Neural cell (in vitro differentiated cells): ENCODE measurements around the gene GRM6.

ENCODE experiments used
- EP300 ChIP-seq: fragments of 450-650 bp; conservative IDR thresholded peaks from 2 replicates; pipeline ENCODE4 v1.6.1; 2014; ENCODE audit warnings: antibody characterized with exemption, mild to moderate bottlenecking, moderate library complexity; ENCODE audit not compliant: poor library complexity, severe bottlenecking
- EZH2 ChIP-seq: fragments of 200-600, 300-800 bp; shearing (Covaris generic), sonication (generic); IDR thresholded peaks from 2 replicates; pipeline ENCODE4 v1.6.1; 2014; ENCODE audit warnings: antibody characterized with exemption, low read length, borderline replicate concordance, mild to moderate bottlenecking; ENCODE audit not compliant: insufficient read depth, poor library complexity, severe bottlenecking
- MXI1 ChIP-seq: fragments of 450-650 bp; conservative IDR thresholded peaks from 2 replicates; pipeline ENCODE4 v1.6.1; 2014; ENCODE audit warnings: antibody characterized with exemption, mild to moderate bottlenecking; ENCODE audit not compliant: poor library complexity, severe bottlenecking
- POLR2AphosphoS5 ChIP-seq: IDR thresholded peaks from 2 replicates; pipeline ENCODE4 v1.6.1; 2012
- RAD21 ChIP-seq: fragments of 450-650 bp; conservative IDR thresholded peaks from 2 replicates; pipeline ENCODE4 v1.6.1; 2014; ENCODE audit warnings: antibody characterized with exemption, mild to moderate bottlenecking, moderate library complexity
- SMC3 ChIP-seq: fragments of 450-650 bp; conservative IDR thresholded peaks from 2 replicates; pipeline ENCODE4 v1.6.1; 2014; ENCODE audit warnings: antibody characterized with exemption, mild to moderate bottlenecking, moderate library complexity; ENCODE audit not compliant: poor library complexity
- TAF1 ChIP-seq: IDR thresholded peaks from 2 replicates; pipeline ENCODE4 v1.6.1; 2012; ENCODE audit warnings: low read depth
- TF ChIP-seq, protein P1 (sequence below): fragments of 450-650 bp; IDR thresholded peaks from 2 replicates; pipeline ENCODE4 v1.5.1; 2014; ENCODE audit warnings: antibody characterized with exemption, mild to moderate bottlenecking, moderate library complexity; ENCODE audit not compliant: poor library complexity, severe bottlenecking
- TF ChIP-seq, protein P2 (sequence below): IDR thresholded peaks from 2 replicates; pipeline ENCODE4 v1.6.1; 2012; ENCODE audit warnings: borderline replicate concordance

DNA sequence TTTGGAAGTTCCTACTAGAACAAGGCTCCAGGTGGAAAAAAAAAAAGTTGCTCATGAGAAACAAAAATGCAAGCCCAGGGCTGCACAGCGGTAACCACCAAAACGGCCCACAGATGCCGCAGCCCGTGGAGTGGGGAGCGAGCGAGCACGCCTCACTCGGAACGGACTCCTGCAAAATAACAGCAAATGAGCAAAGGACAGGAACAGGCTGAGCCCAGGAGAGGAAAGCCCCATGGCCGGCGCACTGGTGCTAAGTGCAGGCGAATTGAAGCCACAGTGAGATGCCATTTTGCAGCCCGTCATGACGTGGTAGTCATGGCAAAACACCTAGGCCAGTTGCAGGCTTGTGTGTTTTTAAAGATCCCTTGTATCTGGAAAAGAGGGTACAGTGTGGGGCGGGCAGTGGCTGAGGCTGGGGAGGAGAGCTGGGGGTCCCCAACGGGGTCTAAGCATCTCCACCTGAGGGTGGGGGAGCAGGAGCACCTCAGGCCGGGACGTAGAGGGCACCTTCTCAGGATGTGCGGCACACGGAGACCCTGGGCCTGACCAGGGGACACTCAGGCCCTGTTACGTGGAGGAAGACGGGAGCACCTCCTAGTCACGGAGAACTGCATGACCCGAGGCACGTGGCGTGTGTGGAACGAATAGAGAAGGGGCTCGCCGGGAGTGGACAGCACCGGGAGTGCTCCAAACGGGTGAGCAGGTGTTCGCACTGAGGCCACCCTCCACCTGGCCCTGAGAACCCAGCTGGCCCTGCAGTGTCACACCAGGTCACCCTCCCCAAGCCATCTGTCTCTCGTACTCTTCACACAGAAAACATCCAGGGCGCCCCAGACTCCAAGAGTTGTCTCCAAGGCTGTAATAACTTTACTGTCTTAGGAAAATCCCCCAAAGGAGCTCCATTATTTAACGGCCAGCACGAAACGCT, 10.7 kb downstream of the GRM6 start:
- TF ChIP-seq EZH2: no peak
- TF ChIP-seq, protein P1, sequence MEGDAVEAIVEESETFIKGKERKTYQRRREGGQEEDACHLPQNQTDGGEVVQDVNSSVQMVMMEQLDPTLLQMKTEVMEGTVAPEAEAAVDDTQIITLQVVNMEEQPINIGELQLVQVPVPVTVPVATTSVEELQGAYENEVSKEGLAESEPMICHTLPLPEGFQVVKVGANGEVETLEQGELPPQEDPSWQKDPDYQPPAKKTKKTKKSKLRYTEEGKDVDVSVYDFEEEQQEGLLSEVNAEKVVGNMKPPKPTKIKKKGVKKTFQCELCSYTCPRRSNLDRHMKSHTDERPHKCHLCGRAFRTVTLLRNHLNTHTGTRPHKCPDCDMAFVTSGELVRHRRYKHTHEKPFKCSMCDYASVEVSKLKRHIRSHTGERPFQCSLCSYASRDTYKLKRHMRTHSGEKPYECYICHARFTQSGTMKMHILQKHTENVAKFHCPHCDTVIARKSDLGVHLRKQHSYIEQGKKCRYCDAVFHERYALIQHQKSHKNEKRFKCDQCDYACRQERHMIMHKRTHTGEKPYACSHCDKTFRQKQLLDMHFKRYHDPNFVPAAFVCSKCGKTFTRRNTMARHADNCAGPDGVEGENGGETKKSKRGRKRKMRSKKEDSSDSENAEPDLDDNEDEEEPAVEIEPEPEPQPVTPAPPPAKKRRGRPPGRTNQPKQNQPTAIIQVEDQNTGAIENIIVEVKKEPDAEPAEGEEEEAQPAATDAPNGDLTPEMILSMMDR: no peak
- TF ChIP-seq SMC3: no peak
- no peak for TF ChIP-seq RAD21
- no peak for TF ChIP-seq TAF1
- TF ChIP-seq EP300: no peak
- TF ChIP-seq MXI1: no peak
- TF ChIP-seq, protein P2, sequence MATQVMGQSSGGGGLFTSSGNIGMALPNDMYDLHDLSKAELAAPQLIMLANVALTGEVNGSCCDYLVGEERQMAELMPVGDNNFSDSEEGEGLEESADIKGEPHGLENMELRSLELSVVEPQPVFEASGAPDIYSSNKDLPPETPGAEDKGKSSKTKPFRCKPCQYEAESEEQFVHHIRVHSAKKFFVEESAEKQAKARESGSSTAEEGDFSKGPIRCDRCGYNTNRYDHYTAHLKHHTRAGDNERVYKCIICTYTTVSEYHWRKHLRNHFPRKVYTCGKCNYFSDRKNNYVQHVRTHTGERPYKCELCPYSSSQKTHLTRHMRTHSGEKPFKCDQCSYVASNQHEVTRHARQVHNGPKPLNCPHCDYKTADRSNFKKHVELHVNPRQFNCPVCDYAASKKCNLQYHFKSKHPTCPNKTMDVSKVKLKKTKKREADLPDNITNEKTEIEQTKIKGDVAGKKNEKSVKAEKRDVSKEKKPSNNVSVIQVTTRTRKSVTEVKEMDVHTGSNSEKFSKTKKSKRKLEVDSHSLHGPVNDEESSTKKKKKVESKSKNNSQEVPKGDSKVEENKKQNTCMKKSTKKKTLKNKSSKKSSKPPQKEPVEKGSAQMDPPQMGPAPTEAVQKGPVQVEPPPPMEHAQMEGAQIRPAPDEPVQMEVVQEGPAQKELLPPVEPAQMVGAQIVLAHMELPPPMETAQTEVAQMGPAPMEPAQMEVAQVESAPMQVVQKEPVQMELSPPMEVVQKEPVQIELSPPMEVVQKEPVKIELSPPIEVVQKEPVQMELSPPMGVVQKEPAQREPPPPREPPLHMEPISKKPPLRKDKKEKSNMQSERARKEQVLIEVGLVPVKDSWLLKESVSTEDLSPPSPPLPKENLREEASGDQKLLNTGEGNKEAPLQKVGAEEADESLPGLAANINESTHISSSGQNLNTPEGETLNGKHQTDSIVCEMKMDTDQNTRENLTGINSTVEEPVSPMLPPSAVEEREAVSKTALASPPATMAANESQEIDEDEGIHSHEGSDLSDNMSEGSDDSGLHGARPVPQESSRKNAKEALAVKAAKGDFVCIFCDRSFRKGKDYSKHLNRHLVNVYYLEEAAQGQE: no peak
- TF ChIP-seq POLR2AphosphoS5: no peak
